Measurements from ENCODE around the gene TWNK. TPM values are rescaled to one million over a fixed set of nuclear protein-coding genes. Genes with fewer than 3 reads are reported as not detected.

Gene TWNK
- total RNA-seq, 2 donors from 2014 or later: 11.2 to 15.1 TPM

DNA sequence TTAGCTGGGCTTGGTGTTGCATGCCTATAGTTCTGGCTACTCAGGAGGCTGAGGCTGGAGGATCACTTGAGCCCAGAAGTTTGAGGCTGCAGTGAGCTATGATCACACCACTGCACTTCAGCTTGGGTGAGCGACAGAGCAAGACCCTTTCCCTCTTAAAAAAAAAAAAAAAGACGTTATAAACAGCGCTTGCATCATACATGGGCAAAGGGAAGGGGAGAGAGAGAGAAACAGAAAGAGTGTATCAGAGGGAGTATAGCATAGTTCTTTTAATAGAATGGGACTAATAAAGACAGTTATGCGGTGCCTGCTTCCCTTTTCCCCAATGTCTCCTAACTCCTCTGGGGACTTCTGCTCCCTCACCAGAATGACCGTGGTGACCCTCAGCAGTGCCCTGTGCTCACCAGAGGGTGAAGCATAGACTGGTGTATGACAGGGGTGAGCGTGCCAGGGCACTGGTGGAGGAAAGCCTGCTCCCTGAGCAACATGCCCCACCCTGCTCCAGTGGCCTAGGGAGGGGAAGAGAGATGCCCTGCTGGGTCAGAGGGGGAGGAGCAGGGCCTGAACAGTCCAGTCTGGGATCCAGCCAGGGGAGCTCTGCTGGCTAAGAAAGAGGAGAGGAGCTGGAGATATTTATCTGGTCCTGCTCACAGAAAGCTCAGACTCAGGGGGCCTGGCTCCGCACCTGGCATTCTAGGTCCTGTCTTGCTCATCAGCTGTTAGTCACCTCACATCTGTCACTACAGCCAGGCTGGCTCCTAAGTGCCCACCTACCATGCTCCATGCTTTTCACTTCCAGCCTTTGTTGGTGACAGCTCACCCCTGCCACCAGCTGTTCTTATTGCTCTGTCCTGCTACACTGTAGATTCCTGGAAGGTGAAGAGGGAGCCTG is 41.3 kb downstream of the TWNK start:
- H3K9ac ChIP-seq (ENCODE audit: extremely low read depth, low read length, poor library complexity, severe bottlenecking): no peak overlapping the region
- H3K27me3 Mint-ChIP-seq (ENCODE audit: insufficient read depth): peaks cover 57% of the 10 kb centered on the region
- no peaks in the 10 kb centered on the region for H3K9me3 ChIP-seq (ENCODE audit: control insufficient read depth, low read length)
- peaks cover 4% of the 10 kb centered on the region for H3K4me1 ChIP-seq (ENCODE audit: control insufficient read depth, insufficient read depth, low read length)
- H3K9me3 Mint-ChIP-seq: no peaks in the 10 kb centered on the region
- no peaks in the 10 kb centered on the region for H3K36me3 ChIP-seq (ENCODE audit: control insufficient read depth, insufficient read depth, low read length)
- no peaks in the 10 kb centered on the region for H3K36me3 Mint-ChIP-seq (ENCODE audit: low read depth)
- peaks cover 37% of the 10 kb centered on the region for H3K27me3 ChIP-seq (ENCODE audit: control insufficient read depth, insufficient read depth, low read length, poor library complexity, severe bottlenecking)
- H3K27ac Mint-ChIP-seq: no peak overlapping the region
- DNase-seq: no peak
- H3K4me3 ChIP-seq (ENCODE audit: low read length): no peak overlapping the region
- H3K27ac ChIP-seq (ENCODE audit: low read depth, low read length): no peak overlapping the region
- no peak overlapping the region for H3K4me3 Mint-ChIP-seq
- WGBS, 2 experiments (ENCODE audit: insufficient coverage in 1 of 2, insufficient read length in 1 of 2): 83 to 93% methylated on average over 1 to 7 of the region's 7 CpGs
- TF ChIP-seq, protein P1, sequence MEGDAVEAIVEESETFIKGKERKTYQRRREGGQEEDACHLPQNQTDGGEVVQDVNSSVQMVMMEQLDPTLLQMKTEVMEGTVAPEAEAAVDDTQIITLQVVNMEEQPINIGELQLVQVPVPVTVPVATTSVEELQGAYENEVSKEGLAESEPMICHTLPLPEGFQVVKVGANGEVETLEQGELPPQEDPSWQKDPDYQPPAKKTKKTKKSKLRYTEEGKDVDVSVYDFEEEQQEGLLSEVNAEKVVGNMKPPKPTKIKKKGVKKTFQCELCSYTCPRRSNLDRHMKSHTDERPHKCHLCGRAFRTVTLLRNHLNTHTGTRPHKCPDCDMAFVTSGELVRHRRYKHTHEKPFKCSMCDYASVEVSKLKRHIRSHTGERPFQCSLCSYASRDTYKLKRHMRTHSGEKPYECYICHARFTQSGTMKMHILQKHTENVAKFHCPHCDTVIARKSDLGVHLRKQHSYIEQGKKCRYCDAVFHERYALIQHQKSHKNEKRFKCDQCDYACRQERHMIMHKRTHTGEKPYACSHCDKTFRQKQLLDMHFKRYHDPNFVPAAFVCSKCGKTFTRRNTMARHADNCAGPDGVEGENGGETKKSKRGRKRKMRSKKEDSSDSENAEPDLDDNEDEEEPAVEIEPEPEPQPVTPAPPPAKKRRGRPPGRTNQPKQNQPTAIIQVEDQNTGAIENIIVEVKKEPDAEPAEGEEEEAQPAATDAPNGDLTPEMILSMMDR (conservative IDR thresholded peaks at IDR 0.05): no peak
- H3K4me1 Mint-ChIP-seq: peaks cover 32% of the 10 kb centered on the region

DNA sequence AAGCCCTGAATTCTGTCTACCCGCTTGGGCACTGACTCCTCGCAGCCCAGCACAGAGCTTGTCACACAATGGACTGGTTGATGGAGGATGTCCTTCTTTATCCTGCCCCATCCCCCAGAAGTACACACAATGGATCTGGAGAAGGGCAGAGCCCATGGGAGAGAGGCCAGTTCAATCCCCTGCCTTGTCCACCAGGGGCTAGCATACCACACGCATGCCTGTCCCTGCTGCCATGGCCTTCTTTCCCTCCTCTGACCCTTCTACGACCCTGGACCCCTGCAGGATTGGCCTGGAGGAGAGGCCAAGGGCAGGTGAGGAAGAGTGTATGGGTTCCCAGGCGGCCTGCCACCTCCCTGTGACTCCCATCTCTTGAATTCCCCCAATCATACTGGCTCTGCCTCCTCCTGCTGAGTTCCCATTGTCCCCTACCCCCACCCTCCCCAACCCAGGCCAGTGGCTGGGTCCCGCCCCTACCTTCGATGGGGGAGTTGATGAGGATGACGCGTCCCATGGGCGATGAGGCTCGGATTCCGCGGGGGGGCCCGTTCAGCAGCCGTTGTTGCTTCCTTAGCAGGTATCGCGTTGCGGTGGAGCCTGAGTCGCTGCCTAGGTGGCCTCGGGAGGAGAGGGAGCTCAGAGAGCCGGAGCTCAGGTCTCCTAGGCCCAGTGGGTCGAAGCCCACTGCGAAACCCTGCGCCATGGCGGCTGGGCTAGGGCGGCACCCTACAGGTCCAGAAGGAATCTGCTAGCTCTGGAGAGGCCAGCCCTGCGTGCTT is 42.4 kb downstream of the TWNK start:
- no peaks in the 10 kb centered on the region for H3K9me3 Mint-ChIP-seq
- Histone ChIP-seq H3K4me3 (ENCODE audit: low read length) (no peak overlapping the region), H3K9ac (ENCODE audit: extremely low read depth, low read length, poor library complexity, severe bottlenecking) (no peak overlapping the region), H3K36me3 (ENCODE audit: control insufficient read depth, insufficient read depth, low read length) (no peaks in the 10 kb centered on the region), H3K9me3 (ENCODE audit: control insufficient read depth, low read length) (no peaks in the 10 kb centered on the region), H3K27me3 (ENCODE audit: control insufficient read depth, insufficient read depth, low read length, poor library complexity, severe bottlenecking) (peaks cover 47% of the 10 kb centered on the region), H3K27ac (ENCODE audit: low read depth, low read length) (no peak overlapping the region), H3K4me1 (ENCODE audit: control insufficient read depth, insufficient read depth, low read length) (peaks cover 4% of the 10 kb centered on the region)
- peaks cover 67% of the 10 kb centered on the region for H3K27me3 Mint-ChIP-seq (ENCODE audit: insufficient read depth)
- no peaks in the 10 kb centered on the region for H3K36me3 Mint-ChIP-seq (ENCODE audit: low read depth)
- no peak overlapping the region for H3K27ac Mint-ChIP-seq
- DNase-seq: peak; percentile 84
- no peak overlapping the region for H3K4me3 Mint-ChIP-seq
- WGBS, 2 experiments (ENCODE audit: insufficient coverage in 1 of 2, insufficient read length in 1 of 2): 71 to 72% methylated on average over 21 to 27 of the region's 27 CpGs
- TF ChIP-seq, protein P1 (conservative IDR thresholded peaks at IDR 0.05): peak; percentile 75
- peaks cover 32% of the 10 kb centered on the region for H3K4me1 Mint-ChIP-seq

DNA sequence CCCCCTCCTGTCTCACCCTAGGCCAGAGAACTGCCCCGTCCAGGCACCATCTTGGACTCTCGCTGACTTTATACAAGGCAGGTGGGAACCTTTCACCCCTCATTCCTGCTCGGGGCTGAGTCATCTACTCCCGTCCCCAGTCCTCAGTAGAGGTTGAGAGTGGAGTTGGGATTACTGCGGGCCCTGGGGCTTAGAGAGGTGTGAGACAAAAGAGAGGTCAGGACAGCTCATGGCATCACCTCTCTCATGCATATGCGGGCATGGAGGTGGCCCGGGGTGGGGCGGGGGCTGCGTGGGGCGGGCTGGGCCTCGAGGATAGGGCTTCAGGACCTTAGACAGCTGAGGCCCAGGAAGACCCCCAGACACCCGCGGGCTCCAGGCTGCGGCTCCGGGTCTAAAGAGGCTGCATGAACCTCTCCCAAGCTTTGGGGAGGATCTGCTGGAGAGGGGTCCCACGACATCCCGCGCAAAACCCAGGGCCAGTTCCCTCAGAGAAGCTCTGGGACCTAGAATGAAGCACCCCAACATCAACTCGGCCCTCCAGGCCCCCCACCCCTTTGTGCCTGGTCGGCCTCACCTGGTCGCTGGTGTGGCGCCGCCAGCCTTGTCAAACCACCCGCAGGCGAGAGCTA is 43.3 kb downstream of the TWNK start:
- peaks cover 4% of the 10 kb centered on the region for H3K4me1 ChIP-seq (ENCODE audit: control insufficient read depth, insufficient read depth, low read length)
- H3K27ac Mint-ChIP-seq: peak overlapping the region; percentile 48
- no peaks in the 10 kb centered on the region for H3K36me3 Mint-ChIP-seq (ENCODE audit: low read depth)
- WGBS, 2 experiments (ENCODE audit: insufficient coverage in 1 of 2, insufficient read length in 1 of 2): 12 to 26% methylated on average over 12 to 25 of the region's 25 CpGs
- peak; percentile 88 for DNase-seq
- H3K36me3 ChIP-seq (ENCODE audit: control insufficient read depth, insufficient read depth, low read length): no peaks in the 10 kb centered on the region
- TF ChIP-seq, protein P1 (conservative IDR thresholded peaks at IDR 0.05): no peak
- peaks cover 76% of the 10 kb centered on the region for H3K27me3 Mint-ChIP-seq (ENCODE audit: insufficient read depth)
- H3K9ac ChIP-seq (ENCODE audit: extremely low read depth, low read length, poor library complexity, severe bottlenecking): no peak overlapping the region
- H3K27me3 ChIP-seq (ENCODE audit: control insufficient read depth, insufficient read depth, low read length, poor library complexity, severe bottlenecking): peaks cover 56% of the 10 kb centered on the region
- H3K27ac ChIP-seq (ENCODE audit: low read depth, low read length): no peak overlapping the region
- H3K9me3 Mint-ChIP-seq: no peaks in the 10 kb centered on the region
- peak overlapping the region; percentile 49 for H3K4me3 Mint-ChIP-seq
- H3K4me3 ChIP-seq (ENCODE audit: low read length): peak overlapping the region; percentile 83
- peaks cover 32% of the 10 kb centered on the region for H3K4me1 Mint-ChIP-seq
- no peaks in the 10 kb centered on the region for H3K9me3 ChIP-seq (ENCODE audit: control insufficient read depth, low read length)

Data from endodermal cell (in vitro differentiated cells).